HG02759 (cell line): Measurements from ENCODE around the gene WLS.
A peak's percentile ranks its signal among the peaks of the same experiment; 100 is the strongest.
"Not testable (repeated sequence)": the region's sequence is repeated elsewhere in the genome, so short reads cannot be mapped to it uniquely, and the experiment has no call there.

ENCODE experiments used
- ATAC-seq: cut with Tn5 transposase; IDR thresholded peaks from one replicate; pipeline ENCODE4 v1.9.1; 2021; ENCODE audit warnings: mild to moderate bottlenecking, moderate library complexity; ENCODE audit not compliant: unreplicated experiment

Gene WLS

GRCh38 chr1:68201546-68202238 is 30.6 kb downstream of the WLS start:
- ATAC-seq = no peak

DNA sequence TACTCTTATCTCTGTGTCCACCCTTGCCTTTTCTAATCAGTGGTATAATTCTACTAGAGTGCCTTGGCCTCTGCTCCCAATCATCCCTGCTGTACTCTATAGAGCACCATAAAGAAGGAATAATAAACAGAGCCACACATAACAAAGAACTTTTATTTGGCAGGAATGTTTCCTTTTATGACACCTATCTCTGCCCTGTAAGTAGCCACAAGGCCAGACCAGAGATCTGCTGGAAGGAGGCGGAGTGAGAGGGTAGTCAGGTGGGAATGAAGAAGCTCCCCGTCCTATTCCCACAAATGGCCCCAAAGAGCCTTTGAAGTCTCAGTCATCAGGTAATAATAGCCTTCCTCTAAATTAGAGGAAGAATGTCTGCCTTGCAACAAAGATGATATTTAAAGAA is 32.7 kb downstream of the WLS start:
- no peak for ATAC-seq

DNA sequence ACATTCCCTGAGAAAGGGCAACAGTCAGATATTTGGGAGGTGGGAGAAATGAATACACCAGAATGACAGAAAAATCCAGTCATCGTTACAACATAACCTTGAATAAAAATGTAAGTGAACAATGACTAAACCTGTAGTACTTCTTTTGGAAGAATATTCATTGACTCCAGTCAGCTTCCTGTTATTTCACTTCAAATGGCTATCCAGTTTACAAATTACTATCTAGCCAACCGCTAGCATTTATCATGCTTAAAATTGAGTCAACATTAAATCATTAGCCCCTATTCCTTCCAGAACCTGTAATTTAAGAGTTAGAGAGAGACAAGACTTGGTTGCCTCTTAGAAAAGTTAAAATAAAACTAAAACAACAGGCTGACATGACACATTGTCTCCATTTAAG is 33.6 kb downstream of the WLS start:
- no peak for ATAC-seq

DNA sequence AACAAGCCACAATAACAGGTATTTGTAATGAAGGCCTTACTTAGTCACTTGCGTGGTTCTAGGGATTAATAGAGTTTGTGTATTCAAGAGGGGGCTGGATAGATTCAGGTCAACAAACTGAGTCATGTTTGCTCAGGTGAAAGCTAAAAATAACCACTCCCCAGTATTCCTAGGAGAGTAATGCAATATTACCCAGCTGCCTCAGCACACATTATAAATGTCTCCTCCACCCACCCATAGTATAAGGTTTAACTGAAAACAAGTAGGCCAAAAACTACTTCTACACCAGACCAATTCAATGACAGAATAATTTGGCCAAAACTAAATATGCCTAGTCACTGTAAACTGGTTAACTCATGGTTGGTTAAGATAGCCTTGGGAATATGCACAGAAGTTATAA is 34.4 kb downstream of the WLS start:
- ATAC-seq = no peak

DNA sequence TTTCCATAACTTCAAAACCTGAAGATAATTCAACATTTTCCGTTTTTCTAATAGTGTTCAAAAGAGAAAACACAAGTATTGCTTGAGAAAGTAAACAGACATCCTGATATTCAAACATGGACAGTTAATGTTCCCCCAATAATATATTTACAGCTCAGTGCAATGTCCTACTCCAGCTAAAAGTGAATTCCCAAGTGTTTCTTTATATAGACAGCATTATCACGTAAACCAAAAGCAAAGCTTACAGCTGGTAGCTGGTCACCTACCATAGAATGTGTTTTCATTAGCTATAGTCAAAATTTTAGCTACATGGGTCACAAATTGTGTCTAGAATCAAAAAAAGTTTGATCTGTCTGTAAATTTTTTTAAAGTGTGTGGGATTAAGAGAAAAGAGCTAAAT is 34.9 kb downstream of the WLS start:
- no peak for ATAC-seq

DNA sequence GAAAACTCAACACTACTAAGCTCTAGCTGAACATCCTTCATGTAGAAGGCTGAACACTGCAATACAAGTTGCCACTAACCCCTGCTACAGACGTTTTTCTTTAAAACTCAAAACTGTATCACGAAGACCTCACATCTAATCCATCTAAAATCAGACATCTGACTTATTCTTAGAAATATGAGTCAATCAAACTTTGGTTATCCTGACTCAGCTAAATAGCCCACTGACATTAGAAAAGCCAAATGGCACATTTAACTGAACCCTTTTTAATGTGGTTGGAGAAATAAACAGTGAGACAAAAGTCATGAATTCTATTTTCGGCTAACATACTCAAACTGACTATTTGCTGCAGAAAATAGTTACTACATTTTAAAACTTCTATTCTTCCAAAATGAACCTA is 35.6 kb downstream of the WLS start:
- no peak for ATAC-seq

DNA sequence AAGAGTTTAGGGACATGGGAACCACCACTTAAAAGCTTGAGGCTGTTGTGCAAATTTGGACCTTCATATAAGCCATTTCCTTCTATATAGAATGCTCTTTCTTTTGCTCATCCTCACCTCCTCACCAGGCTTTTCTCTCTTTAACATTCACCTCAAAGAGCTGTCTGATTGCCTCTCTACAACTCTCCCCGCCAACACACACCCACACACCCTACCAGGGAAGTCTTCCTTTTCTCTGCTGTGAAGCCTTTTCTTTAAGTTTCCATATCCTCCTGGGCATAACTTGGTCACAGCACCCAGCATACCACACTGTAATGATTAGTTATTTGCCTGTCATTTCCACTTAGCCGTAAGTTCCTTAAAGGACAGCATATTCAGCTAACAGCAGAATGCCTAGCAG is 40.6 kb downstream of the WLS start:
- ATAC-seq = no peak

- ATAC-seq = no peak
Observed at GRCh38 chr1:68188644-68189340, 43.5 kb downstream of the WLS start.

DNA sequence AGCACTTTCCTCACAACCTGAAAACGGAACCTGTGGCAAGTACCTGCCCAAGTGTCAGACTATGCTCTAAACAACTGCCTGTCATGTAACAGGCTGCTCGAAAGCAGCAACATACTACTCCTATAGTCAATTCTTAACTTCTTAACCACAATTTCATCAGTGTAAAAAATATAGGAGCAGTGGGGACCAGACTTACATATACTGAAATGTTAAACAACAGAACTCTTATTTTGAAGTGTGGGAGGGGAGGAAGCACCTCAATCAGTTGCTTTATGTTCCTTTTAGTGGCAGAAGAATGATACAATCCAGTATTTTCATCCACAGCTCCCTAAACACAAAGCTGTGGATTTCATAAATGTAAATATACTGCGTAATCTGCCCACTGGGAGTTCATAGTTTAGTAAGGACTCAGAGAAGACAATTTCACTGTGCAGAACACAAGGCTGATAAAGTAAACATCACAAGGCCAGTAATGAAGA is 44.2 kb downstream of the WLS start:
- ATAC-seq = no peak

DNA sequence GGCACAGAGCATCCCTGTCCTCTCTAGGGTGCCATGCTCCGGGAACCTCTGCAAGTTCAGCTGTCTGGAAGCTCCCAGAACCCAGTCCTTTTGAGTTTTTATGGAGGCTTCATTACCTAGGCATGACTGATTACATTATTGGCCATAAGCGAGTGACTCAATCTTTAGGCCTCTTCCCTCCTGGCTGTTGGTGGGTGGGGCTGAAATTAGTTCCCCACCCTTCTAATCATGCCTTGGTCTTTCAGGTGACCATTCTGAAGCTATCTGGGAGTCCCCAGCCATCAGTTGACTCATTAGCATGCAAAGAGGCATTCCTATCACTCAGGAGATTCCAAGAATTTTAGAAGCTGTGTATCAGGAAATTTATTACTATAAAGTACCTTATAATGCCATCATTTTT is 46.6 kb downstream of the WLS start:
- no peak for ATAC-seq

DNA sequence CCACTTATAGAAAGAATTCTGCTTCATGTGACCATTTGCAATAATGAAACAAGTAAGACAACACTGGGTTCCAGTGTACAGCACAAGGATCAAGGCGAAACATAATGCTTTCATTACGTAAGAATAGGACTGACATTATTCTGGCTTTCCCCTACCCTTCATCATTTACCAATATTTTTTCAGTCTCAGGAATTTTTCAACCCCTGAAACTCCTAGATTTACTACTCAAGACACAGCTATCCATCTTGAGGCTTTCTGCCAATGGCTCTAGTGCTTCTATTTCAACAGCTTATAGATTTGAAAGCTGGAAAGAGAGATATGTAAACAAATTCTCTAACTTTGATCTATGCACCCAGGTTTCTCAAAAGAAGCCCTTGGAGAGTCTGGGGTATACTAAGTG is 48.4 kb downstream of the WLS start:
- ATAC-seq = no peak

- peak; percentile 46 for ATAC-seq
Observed at GRCh38 chr1:68181165-68181556, 51.2 kb downstream of the WLS start.

GRCh38 chr1:68180441-68181164 is 51.7 kb downstream of the WLS start:
- ATAC-seq = peak; percentile 65

- peak; percentile 53 for ATAC-seq
Observed at GRCh38 chr1:68178821-68179490, 53.4 kb downstream of the WLS start.

- no peak for ATAC-seq
Observed at GRCh38 chr1:68175621-68176398, 56.5 kb downstream of the WLS start.

DNA sequence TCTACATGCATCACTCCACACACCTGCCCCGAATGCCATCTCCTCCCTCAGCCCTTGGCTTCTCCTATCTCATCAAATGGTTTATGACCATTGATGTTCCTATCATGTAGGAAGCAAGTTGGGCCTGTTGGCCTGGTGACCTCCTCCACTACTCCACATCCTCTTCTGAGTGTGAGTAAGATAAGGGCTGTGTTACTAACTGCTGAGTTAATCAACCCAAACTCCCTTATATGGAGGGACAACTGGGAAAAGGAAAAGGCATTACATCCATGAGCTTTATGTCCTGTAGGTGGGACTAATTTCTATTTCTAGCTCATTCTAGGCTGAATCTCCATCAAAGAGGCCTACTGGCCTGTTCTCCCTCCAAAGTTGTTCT is 57.6 kb downstream of the WLS start:
- ATAC-seq = no peak

- no peak for ATAC-seq
Observed at GRCh38 chr1:68173936-68174737, 58.2 kb downstream of the WLS start.

- ATAC-seq = no peak
Observed at GRCh38 chr1:68173283-68173935, 58.9 kb downstream of the WLS start.

DNA sequence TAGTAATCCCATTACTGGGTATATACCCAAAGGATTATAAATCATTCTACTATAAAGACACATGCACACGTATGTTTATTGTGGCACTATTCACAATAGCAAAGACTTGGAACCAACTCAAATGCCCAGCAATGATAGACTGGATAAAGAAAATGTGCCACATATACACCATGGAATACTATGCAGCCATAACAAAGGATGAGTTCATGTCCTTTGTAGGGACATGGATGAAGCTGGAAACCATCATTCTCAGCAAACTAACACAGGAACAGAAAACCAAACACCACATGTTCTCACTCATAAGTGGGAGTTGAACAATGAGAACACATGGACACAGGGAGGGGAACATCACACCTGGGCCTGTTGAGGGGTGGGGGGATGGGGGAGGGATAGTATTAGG is 60.5 kb downstream of the WLS start:
- not testable (repeated sequence) for ATAC-seq
